CD4-positive, alpha-beta T cell treated with Interleukin-4 for 4 hours (primary cell): ENCODE measurements around the gene ACTN4.
A peak's percentile ranks its signal among the peaks of the same experiment; 100 is the strongest.

Source experiments
- DNase-seq: peaks from one replicate; pipeline ENCODE4 v3.0.0-alpha.2; 2020

The ACTN4 gene

DNA sequence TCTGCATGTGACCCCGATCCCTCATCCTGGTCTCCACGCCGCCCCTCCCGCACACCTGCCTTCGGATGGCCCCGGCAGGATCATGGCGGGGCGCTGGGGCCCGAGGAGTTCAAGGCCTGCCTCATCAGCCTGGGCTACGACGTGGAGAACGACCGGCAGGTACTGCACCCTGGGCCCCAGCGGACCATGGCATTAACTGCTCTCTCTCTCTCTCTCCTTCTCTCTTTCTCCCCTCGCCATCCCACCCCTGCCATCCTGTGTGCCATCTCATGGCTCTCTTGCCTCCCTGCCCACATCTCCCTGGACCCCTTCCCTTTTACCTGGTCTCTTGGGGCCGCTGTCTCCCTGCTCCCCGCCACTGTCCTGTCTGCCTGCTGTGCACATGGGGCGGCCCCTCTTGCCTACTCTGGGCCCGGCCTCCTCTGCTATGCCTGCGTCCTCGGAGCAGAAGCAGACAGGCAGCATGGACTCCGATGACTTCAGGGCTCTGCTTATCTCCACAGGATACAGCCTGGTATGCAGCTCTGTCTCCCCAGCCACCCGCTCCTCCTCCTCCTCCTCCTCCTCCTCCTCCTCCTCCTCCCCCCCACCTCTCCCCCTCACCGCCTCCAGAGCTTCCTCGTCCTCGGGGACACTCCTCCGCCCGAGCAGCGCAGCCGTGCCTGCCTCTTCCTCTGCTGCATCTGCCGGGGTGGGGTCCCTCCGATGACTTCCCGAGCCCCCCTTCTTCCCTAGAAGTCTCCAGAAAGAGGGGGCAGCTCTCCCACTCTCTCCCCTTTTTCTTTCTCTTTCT lies 80.6 kb downstream of the ACTN4 start:
- no peak for DNase-seq

DNA sequence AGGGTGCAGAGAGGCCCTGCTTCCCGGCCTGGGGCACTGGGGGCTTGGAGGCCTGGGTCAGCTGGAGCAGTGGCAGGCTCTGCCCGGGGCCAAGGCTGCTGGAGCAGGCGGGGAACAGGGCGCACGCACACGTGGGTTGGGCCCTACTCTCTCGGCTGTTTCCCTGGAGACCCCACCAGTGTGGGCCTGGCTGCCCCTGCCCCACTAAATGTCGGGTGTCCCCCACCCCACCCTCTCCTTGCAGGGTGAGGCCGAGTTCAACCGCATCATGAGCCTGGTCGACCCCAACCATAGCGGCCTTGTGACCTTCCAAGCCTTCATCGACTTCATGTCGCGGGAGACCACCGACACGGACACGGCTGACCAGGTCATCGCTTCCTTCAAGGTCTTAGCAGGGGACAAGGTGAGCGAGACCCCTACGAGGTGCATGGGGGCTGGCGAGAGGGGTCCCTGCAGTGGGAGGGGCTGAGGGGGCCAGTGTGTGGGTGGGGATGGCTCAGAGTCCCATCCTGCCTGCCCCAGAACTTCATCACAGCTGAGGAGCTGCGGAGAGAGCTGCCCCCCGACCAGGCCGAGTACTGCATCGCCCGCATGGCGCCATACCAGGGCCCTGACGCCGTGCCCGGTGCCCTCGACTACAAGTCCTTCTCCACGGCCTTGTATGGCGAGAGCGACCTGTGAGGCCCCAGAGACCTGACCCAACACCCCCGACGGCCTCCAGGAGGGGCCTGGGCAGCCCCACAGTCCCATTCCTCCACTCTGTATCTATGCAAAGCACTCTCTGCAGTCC lies 81.5 kb downstream of the ACTN4 start:
- no peak for DNase-seq

DNA sequence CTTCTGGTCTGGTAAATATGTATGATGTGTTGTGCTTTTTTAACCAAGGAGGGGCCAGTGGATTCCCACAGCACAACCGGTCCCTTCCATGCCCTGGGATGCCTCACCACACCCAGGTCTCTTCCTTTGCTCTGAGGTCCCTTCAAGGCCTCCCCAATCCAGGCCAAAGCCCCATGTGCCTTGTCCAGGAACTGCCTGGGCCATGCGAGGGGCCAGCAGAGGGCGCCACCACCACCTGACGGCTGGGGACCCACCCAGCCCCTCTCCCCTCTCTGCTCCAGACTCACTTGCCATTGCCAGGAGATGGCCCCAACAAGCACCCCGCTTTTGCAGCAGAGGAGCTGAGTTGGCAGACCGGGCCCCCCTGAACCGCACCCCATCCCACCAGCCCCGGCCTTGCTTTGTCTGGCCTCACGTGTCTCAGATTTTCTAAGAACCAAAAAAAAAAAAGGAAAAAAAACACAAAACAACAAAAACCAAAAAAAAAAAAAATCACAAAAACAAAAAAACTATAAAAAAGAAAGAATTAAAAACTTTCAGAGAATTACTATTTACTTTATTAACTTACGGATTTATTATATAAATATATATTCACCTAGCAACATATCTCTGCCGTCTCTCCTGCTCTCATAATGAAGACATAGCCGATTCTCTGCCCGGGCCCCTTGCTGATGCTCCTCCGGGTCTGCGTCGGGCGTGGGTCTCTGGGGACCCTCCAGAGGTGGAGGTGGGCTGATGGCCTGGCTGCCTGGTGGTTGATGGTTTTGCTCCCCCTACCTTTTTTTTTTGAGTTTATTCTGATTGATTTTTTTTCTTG lies 82.4 kb downstream of the ACTN4 start:
- DNase-seq = peak; percentile 67

DNA sequence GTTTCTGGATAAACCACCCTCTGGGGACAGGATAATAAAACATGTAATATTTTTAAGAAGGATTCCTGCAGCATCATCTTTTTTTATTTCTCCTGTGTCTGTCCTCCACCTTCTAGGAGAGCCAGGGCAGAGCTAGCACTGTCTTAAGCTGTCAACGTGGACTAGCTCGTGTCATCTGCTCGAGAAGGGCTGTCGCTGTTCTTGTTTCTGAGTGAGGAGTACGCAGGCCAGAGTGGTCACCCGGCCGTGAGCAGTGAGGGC lies 83.0 kb downstream of the ACTN4 start:
- no peak for DNase-seq

DNA sequence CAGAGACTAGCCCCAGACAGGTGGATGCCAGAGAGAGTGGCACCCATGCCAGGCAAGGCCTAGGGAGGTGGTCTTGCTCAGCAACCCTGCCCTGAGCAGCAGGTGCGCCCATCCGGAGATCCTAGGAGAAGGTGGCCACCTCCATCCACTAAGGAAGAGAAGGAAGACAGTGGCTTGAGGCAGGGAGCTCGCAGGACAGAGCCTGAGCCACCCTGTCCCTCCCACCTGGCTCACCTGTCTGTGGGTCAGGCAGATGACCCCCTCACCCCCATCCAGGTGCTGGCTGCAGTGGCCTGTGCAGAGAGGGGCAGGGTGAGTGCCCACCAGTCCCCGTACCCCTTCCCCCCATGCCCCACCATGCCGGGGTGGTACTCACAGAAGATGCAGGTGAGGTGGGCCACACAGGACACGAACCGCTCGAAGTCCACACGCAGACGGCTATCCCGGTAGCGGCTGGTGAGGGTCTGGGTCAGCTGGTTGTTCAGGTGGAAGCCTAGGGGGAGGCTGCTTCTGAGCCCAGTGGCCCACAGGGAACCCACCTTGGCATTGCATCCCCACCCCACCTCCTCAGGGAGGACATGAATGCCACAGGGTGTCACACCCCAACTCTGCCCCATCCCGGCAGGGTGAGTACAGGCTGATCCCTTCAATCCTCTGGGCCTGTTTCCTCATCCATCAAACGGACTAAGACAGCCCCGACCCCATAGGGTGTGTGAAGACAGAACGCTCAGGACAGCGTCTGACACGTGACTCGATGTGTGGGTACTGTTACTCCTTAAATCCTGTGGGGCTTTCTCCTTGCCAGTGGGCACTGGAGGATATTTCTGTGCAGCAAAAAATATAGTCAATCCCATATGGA lies 83.5 kb downstream of the ACTN4 start:
- DNase-seq = no peak

DNA sequence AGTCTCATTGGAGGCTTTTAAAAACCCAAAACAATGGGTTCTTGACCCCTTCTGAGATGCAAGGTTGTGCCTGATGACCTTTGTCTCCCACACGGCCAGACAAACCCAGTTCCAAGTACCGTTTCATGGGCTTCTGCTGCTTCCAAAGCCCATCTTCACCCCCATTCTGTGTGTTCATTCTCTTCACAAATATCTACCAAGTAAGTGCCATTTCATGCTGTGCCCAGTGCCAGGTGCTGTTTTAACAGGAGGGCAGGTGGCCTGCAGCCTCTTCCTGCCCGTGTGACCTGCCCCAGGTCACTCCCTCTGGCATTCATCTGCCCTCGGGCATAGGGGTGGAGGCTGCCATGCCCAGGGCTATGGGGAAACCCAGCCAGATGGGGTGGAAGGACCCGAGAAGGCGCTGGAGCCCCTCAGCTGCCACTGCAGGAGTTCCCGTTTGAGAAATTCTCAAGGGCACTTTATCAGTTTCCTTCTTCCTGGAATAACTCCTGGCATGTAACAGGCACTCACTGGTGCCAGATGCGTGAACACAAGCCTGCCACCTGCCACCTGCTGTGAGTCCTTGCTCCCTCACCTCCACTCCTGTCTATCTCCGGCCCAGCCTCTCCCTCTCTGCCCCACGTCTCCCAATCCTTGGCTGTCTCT lies 84.3 kb downstream of the ACTN4 start:
- no peak for DNase-seq

DNA sequence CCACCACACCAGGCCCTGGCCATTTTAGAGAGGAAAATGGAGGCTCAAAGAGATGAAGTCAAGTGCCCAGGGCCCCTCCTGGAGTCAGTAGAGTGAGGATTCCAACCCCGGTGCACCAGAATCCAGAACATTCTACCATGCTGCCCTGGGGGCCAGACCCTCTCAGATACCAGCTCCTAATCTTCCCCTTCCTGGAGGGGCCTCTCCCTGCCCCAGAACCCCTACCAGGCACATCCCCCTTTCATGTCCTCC lies 85.7 kb downstream of the ACTN4 start:
- DNase-seq = no peak

DNA sequence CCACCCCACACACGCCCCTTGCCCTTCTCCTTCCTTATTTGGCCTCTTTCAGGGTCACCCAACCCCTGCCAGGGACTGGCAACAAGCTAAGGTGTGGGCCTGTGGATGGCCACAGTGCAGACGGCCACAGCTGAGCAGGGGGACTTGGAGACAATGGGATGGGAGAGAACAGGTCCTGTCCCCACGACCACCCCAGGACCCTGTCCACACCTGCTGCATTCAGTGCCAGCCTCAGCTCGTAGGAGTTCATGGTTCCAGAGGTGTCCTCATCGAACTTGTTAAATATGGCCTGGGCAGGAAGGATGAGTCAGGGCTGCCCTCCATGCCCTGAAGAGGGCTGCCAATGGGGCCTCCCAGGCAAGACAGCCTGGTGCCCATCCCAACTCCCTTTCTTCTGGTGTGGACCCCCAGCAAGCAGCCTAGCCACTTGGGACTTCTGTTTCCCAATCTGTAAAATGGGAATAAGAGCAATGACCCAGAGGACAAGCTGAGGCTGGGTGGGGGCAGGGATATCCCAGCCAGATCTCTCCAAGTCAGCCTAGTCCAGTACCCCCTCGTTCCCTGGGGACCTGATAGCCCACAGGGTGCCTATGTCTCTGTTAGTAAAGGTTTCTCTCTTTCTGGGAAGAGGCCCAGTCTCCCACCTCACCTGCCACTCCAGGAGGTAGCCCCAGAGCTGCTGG lies 86.2 kb downstream of the ACTN4 start:
- no peak for DNase-seq

DNA sequence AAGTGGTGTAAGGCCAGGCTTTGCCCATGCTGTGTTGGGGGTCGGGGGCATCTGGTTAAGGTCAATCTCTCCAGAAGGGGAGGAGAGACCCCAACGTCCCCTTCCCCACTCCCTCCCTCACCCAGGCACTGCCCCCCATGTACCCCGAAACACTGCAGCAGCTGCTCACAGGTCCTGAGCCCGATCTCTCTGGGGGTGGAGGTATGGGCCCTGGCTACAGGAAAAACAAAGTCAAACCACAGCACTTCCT lies 86.7 kb downstream of the ACTN4 start:
- no peak for DNase-seq

DNA sequence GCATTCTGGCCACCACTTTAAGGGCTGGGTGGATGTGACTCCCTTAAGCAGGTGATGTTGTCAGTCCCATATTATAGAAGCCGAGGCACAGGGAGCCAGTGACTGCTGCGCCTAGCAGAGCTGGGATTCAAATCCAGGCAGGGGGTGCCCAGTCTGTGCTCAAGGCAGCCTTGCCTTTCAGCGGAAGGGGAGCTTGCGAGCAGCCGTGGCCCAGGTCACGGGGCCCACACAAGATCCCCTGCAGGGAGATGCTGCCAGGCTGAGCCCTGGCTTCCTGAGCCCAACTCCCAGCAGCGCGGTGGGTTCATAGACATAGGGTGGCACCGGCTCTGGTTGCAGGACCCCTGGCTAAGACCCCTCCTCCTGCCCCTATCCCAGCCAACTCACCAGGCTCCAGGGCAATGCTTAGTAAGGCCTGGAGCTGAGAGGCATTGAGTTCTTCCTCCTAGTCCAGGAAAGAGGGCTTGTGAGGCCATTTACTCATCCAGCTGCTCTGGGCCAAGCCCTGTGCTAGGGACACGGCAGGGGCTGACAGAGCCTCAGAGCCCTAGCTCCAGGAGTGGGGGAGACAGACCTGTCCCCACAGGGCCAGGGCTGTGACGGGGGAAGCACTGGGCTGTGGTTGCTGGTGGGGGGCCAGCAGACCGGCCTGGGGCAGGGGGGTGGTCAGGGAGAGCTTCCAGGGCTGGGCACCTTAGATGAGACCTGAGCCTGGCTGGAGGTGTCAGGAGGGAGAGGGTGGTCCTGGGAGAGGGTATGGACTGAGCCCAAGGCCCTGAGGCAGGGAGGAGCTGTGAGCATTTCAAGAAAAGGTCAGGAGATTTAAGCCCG lies 87.2 kb downstream of the ACTN4 start:
- DNase-seq = no peak

DNA sequence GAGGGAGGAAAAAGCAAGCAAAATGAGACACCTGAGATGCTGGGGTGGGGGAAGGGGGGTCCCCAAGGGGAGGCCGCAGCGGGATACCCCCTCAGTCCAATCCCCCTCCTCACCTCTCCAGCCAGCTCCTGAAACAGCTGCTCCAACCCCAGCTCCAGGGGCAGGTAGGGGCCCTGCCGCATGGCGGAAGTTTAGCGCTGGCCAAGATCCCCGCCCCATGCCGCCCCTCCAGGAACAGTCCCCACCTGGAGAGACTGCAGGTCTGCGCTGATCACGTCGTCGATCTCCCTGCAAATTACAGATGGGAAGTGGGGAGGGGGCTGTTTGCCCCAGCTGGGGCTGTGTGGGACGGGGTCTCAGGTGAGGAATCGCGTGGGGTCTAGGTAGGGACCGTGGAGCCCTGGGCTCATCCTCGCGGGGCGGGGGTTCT lies 87.8 kb downstream of the ACTN4 start:
- no peak for DNase-seq

DNA sequence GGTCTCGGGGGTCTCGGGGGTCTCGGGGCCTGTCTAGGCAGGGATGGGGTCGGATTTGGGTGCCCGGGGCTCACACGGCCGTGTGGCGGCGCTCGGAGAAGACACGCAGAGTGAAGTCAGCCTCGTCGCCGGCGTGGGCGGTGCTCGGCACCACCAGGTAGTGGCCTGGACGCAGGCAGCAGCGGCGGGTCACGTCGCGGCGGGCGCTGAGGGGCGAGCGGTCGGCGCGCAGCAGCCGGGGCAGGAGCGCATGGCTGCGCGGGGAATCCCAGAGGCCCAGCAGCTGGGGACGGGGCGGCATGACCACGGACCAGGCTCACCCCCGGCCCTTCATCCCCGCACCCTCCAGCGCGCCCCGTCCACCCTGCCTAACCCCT lies 88.6 kb downstream of the ACTN4 start:
- DNase-seq = peak; percentile 30

DNA sequence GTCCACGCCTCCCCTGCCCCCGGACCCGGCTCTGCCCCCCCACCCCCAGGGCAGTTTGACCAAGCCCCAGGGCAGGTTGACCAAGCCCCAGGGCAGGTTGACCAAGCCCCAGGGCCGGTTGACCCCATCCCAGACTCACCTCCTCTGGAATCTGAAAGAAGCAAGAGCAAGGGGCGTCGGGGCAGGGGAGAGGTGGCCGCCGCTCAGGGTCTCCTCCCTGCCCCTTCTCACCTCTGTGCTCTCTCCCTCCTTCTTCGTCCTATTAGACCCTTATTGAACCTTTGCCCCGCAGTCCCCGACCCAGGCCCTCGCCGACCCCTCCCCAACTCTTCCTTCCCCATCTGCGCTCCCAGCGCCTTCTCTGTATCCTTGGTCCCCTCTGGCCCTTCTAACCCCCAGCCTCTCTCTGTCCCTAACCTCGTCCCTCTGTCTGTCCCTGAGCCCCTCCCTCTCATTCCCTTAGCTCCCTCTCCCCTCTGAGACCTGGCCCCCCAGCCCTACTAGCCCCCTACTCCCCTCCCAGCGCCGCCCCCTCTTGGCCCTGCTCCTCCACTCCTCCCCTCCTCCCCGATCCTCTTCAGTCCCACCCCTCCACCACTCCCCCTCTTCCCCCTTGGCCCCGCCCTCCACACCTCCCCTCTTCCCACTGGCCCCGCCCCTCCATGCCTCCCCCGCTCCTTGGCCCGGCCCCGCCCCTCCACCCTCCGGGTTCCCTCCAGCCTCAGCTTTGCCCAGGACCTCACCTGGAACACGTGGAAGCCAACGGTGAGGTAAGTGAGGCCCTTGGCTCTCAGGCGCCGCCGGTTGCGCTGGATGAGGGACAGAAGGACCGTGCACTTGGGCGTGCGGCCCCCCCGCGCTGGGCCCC lies 89.2 kb downstream of the ACTN4 start:
- peak; percentile 30 for DNase-seq

DNA sequence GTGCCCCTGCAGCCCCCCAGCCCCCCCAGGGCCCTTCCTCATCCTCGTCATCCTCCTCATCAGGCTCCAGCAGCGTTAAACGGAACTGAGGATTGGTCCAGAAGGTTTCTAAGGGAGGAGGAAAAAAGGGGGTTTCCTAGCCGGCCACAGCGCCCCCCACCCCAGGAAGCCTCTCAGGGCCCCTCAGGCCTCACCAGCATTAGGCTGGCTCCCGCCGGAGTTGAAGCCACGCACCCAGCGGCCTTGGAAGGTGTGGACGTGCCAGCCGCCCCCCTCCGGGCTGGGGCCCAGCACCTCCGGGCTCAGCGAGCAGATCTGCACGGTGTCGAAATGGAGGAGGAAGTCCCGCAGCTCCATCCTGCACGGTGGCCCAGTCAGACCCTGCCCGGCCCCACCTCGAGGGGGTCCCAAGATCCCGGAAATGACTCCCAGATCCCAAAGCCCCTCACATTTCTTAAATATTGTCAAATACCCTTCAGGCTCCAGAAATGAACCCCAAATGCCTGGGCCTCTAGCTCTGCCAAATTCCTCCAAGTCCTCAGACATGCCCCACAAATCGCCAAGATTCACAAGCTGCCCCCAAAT lies 89.9 kb downstream of the ACTN4 start:
- DNase-seq = no peak

DNA sequence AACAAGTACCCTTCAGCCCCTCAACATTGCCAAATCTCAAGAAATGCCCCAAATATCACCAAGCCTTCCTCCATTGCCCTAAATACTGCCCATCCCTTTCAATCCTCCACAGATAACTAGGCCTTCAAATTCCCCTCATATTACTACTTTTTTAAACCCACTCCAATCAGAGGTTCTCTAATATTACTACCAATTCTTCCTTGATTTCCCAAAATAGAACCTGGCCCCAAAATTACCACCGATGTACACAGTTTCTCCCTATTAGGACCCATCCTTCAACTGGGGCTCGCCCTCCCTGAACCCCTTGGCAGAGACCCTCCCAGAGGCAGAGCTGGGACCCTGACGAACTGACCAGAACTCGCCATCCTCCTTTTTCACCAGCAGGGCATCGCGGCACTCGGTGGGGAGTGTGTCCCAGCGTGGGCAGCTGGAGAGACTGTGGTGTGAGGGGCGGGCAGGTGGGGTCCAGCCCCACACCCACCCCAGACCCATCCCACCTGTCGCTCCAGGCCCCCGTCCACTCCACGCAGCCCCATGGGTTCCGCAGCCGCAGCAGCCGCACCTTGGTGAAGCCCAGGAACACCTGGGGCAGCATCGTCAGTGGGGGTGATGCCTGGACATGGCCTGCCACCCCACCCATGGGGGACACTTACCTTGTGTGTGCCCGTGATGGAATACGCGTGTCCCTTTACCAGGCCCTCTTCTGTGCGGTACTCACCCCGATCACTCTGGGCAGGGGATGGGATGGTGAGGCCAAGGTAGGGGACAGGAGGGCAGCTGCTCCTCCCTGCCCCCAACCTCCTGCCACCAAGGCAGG lies 90.7 kb downstream of the ACTN4 start:
- no peak for DNase-seq

DNA sequence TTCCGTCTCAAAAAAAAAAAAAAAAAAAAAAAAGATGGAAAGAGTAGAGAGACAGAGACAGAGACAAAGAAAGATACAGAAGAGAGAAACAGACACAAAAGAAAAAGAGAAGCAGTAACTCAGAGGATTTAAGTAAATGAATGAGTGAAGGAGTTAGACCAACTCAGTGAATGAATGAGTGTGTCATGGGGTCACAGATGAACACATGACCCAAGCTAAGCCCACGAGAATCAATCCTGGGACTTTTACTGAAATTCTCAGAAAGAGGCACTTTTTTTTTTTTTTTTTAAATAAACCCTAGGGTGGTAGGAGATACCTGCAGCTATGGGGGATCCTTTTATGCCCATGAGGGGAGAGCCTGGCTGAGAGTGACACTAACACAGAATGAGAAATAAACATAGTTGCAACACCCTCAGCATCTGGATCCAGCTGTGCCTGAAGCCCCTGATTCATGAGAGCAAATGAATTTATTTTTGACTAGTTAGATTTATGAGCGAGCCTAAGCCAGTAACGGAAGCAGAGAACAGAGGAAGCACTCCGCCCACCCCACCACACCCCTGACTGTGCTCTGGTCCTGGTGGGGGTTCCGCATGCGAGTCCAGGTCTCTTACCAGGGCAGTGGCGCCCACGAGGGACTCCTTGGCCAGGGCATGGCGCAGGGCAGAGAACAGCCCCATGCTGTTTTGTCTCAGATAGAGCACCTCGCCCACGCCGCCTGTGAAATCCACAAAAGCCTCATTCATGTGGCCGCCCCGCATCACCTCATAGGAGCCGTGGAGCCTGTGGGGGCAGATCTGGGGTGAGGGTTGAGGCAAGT lies 92.2 kb downstream of the ACTN4 start:
- DNase-seq = peak; percentile 21

DNA sequence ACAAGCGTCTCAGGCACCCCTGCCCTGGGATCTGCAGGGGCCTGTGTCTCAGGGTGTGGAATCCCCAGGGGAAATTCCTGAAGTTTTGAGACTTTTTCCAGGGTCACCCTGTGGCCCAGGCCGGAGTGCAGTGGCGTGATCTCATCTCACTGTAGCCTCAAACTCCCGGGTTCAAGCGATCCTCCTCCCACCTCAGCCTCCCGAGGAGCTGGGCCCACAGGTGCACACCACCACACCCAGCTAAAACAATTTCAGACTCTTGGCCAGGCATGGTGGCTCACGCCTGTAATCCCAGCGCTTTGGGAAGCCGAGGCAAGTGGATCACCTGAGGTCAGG lies 92.8 kb downstream of the ACTN4 start:
- DNase-seq = no peak

DNA sequence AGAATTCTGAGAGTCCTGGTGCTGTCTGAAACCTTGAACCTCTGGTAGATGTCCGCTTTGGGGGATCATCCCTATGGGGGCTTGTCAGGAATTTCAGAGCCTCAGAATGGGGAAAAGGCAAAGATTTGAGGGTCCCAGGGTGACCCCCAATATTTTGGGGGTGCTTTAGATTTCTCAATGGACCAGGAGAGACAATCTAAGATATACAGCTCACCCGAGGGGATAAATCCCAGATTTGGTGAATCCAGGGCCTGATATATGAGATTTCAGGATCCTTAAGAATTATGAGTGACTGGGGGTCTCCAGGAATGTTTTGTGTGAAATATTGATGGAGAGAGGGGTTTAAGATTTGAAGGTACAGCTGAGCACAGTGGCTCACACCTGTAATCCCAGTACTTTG lies 93.5 kb downstream of the ACTN4 start:
- DNase-seq = no peak
